GM19455 (cell line): ENCODE results near the gene MGAM2.

ENCODE experiments used
- ATAC-seq: cut with Tn5 transposase; IDR thresholded peaks from one replicate; pipeline ENCODE4 v1.9.1; 2021; ENCODE audit not compliant: unreplicated experiment

Gene MGAM2

DNA sequence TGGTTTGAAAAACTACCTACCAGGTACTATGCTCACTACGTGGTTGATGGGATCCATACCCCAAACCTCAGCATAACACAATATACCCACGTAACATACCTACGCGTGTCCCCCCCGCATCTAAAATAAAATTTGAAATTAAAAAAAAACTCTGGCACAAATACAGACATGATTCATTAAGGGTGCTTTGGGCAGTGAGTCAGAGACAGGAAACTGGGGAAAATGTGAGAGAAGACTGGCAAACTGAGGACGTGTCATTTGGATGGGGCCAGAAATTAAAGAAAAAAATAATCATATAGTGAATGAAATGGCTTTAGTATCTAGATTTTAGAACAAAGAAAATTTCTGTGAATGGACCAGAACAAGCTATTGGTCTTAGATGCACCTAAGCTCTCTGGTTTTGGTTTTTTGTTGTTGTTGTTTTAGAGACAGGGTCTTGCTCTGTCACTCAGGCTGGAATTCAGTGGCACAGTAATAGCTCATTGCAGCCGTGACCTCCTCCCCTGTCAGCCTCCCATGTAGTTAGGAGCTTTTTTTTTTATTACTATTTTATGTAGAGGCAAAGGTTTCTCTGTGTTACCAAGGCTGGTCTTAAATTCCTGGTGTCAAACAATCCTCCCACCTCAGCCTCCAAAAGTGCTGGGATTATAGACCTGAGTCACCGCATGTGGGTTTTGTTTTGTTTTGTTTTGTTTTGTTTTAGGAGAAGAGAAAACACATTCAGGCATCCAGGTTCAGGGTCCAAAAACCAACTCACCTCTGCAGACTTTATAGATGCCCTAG lies 152.3 kb downstream of the MGAM2 start:
- no peak for ATAC-seq
